Skin epidermis (tissue), 12 donors: ENCODE data around the gene CXCR4.

Experiments used
- H3K27ac ChIP-seq, 21 experiments: fragments of 200-600 bp; sonication (generic) in 11 of 21; one replicate each; pipeline ENCODE4 v1.5.0; 2020; ENCODE audit warnings: mild to moderate bottlenecking in 3 of 21, inconsistent platforms in 2 of 21, moderate library complexity in 2 of 21
- H3K4me3 ChIP-seq, 7 experiments: fragments of 200-600 bp; sonication (generic) in 2 of 7; one replicate each; pipeline ENCODE4 v1.5.0; 2020; ENCODE audit warnings: inconsistent platforms in 2 of 7, mild to moderate bottlenecking in 2 of 7, moderate library complexity in 1 of 7

Gene CXCR4

GRCh38 chr2:136117909-136118818 lies at the start of gene CXCR4:
TSS of gene CXCR4 (minus strand) at chr2:136118149. CDS start at chr2:136118060, 89 bp downstream.
- Histone ChIP-seq H3K27ac (peak within 1 kb of the TSS; percentile 41 to 93 (median 77)), H3K4me3 (peak within 1 kb of the TSS; percentile 46 to 69 (median 59))

GRCh38 chr2:136164280-136164776 lies 46.4 kb upstream of the CXCR4 start:
- no peak overlapping the region for H3K4me3 ChIP-seq
- no peak overlapping the region for H3K27ac ChIP-seq

GRCh38 chr2:136162438-136162837 lies 44.5 kb upstream of the CXCR4 start:
- no peak overlapping the region for H3K27ac ChIP-seq

GRCh38 chr2:136156411-136156810 lies 38.5 kb upstream of the CXCR4 start:
- Histone ChIP-seq H3K27ac (no peak overlapping the region), H3K4me3 (no peak overlapping the region)

More at GRCh38 chr2:136162438-136162837, 44.5 kb upstream of the CXCR4 start:
- no peak overlapping the region for H3K4me3 ChIP-seq

GRCh38 chr2:136154384-136154783 lies 36.4 kb upstream of the CXCR4 start:
- H3K4me3 ChIP-seq: no peak overlapping the region
- H3K27ac ChIP-seq: no peak overlapping the region

GRCh38 chr2:136151021-136151971 lies 33.3 kb upstream of the CXCR4 start:
- H3K27ac ChIP-seq: no peak overlapping the region
- no peak overlapping the region for H3K4me3 ChIP-seq

GRCh38 chr2:136149011-136149410 lies 31.1 kb upstream of the CXCR4 start:
- Histone ChIP-seq H3K4me3 (no peak overlapping the region), H3K27ac (no peak overlapping the region)

GRCh38 chr2:136146564-136146963 lies 28.6 kb upstream of the CXCR4 start:
- H3K4me3 ChIP-seq: no peak overlapping the region
- no peak overlapping the region for H3K27ac ChIP-seq

GRCh38 chr2:136143603-136144451 lies 25.9 kb upstream of the CXCR4 start:
- H3K27ac ChIP-seq: no peak overlapping the region
- no peak overlapping the region for H3K4me3 ChIP-seq

GRCh38 chr2:136141510-136142149 lies 23.7 kb upstream of the CXCR4 start:
- Histone ChIP-seq H3K27ac (no peak overlapping the region), H3K4me3 (no peak overlapping the region)

GRCh38 chr2:136139631-136140030 lies 21.7 kb upstream of the CXCR4 start:
- no peak overlapping the region for H3K4me3 ChIP-seq
- peak overlapping the region in 6 of 21 experiments; percentile 12 to 93 (median 67) for H3K27ac ChIP-seq

- Histone ChIP-seq H3K4me3 (no peak overlapping the region), H3K27ac (peak overlapping the region in 10 of 21 experiments; percentile 27 to 97 (median 79))
These were observed 20.0 kb upstream of the CXCR4 start for GRCh38 chr2:136137982-136138381.

- no peak overlapping the region for H3K4me3 ChIP-seq
- H3K27ac ChIP-seq: peak overlapping the region in 14 of 21 experiments; percentile 27 to 97 (median 76)
These were observed 19.0 kb upstream of the CXCR4 start for GRCh38 chr2:136136931-136137330.

GRCh38 chr2:136135921-136136906 lies 18.3 kb upstream of the CXCR4 start:
- Histone ChIP-seq H3K4me3 (no peak overlapping the region), H3K27ac (peak overlapping the region in 15 of 21 experiments; percentile 6 to 97 (median 75))

- Histone ChIP-seq H3K27ac (peak overlapping the region in 14 of 21 experiments; percentile 16 to 97 (median 75)), H3K4me3 (no peak overlapping the region)
These were observed 17.5 kb upstream of the CXCR4 start for GRCh38 chr2:136135462-136135861.

- Histone ChIP-seq H3K27ac (peak overlapping the region in 10 of 21 experiments; percentile 7 to 97 (median 81)), H3K4me3 (no peak overlapping the region)
These were observed 16.2 kb upstream of the CXCR4 start for GRCh38 chr2:136134126-136134525.

- Histone ChIP-seq H3K4me3 (no peak overlapping the region), H3K27ac (peak overlapping the region in 10 of 21 experiments; percentile 15 to 97 (median 72))
These were observed 15.6 kb upstream of the CXCR4 start for GRCh38 chr2:136133586-136133985.
